ENCODE measurements around the gene MYO9B. TPM values are rescaled to one million over a fixed set of nuclear protein-coding genes. Genes with fewer than 3 reads are reported as not detected.
A peak's percentile ranks its signal among the peaks of the same experiment; 100 is the strongest.

The MYO9B gene
- total RNA-seq, 1 experiment from 2014 or later, result 79.4 TPM

DNA sequence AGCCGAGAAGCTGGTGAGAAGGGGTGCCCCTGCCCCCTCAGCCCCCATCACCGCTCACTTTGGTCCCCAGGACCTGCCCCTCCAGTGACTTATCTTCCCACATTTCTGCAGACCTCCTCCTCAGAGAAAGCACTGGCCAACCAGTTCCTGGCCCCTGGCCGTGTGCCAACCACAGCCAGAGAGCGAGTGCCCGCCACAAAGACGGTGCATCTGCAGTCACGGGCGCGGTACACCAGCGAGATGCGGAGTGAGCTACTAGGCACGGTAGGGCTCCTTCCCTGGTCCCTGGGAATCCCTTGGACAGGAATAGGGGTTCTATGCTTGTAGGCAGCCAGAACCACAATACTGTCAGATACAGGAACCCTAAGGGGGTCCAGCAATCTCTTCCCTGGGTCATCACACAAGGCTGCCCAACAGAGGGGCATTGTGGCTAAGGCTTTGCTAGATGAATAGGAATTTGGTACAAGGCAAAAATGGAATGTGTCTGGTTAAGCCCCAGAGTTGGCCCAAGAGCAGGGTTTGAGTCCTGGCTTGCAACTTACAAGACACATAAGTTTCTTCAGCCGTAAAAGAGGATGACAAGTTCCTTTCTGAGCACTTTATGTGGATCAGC, 140.6 kb downstream of the MYO9B start:
- H3K27me3 ChIP-seq (ENCODE audit: control insufficient read depth, insufficient read depth, low read length), result no peaks in the 10 kb centered on the region
- no peak for TF ChIP-seq POLR2AphosphoS5 (IDR thresholded peaks at IDR 0.05; ENCODE audit: low read depth, low read length)
- TF ChIP-seq SIN3A (IDR thresholded peaks at IDR 0.05; ENCODE audit: borderline replicate concordance, insufficient read depth, low read depth, low read length), result no peak
- TF ChIP-seq, protein P1, sequence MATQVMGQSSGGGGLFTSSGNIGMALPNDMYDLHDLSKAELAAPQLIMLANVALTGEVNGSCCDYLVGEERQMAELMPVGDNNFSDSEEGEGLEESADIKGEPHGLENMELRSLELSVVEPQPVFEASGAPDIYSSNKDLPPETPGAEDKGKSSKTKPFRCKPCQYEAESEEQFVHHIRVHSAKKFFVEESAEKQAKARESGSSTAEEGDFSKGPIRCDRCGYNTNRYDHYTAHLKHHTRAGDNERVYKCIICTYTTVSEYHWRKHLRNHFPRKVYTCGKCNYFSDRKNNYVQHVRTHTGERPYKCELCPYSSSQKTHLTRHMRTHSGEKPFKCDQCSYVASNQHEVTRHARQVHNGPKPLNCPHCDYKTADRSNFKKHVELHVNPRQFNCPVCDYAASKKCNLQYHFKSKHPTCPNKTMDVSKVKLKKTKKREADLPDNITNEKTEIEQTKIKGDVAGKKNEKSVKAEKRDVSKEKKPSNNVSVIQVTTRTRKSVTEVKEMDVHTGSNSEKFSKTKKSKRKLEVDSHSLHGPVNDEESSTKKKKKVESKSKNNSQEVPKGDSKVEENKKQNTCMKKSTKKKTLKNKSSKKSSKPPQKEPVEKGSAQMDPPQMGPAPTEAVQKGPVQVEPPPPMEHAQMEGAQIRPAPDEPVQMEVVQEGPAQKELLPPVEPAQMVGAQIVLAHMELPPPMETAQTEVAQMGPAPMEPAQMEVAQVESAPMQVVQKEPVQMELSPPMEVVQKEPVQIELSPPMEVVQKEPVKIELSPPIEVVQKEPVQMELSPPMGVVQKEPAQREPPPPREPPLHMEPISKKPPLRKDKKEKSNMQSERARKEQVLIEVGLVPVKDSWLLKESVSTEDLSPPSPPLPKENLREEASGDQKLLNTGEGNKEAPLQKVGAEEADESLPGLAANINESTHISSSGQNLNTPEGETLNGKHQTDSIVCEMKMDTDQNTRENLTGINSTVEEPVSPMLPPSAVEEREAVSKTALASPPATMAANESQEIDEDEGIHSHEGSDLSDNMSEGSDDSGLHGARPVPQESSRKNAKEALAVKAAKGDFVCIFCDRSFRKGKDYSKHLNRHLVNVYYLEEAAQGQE (IDR thresholded peaks at IDR 0.05; ENCODE audit: insufficient read depth in 1 of 2, low read depth in 2 of 2, low read length in 1 of 2), result no peak
- TF ChIP-seq CTCF (IDR thresholded peaks at IDR 0.05), result no peak
- TF ChIP-seq TCF7L2 (IDR thresholded peaks at IDR 0.05; ENCODE audit: low read depth, low read length), result no peak
- CTCF ChIA-PET, result no interaction called here
- no peaks in the 10 kb centered on the region; the same call in 1 of the 2 replicates for H3K36me3 ChIP-seq (ENCODE audit: control insufficient read depth, insufficient read depth, low read length)
- DNase-seq (ENCODE audit: low read depth, low spot score) (no peak), ATAC-seq (no peak)
- POLR2A ChIA-PET, result no interaction called here
- H3K27ac ChIP-seq (ENCODE audit: low read length), result peak overlapping the region; percentile 79
- intact Hi-C loops (cut with micrococcal nuclease; ENCODE audit: unreplicated experiment), result no loop called here
- in situ Hi-C loops (cut with HindIII; ENCODE audit: low pct_unique_long_range_greater_than_20kb, low sequenced_read_pairs), result no loop called here
- BruUV-seq (replicated peaks), result TSS peak; percentile 71
- 0 out of 2 replicates have a peak, but pooled peaks cover 5% of the 10 kb centered on the region for H3K4me1 ChIP-seq (ENCODE audit: control insufficient read depth, insufficient read depth, low read length)
- no peaks in the 10 kb centered on the region for H3K9me3 ChIP-seq (ENCODE audit: control insufficient read depth, insufficient read depth, low read depth, low read length)
- H3K4me3 ChIP-seq (ENCODE audit: low read depth in 2 of 2, low read length in 2 of 2), result peak overlapping the region; percentile 49 to 61

GRCh38 chr19:17219286-17219685, 143.7 kb downstream of the MYO9B start:
- CTCF ChIA-PET, result no interaction called here
- POLR2A ChIA-PET, result no interaction called here
- Histone ChIP-seq H3K36me3 (ENCODE audit: control insufficient read depth, insufficient read depth, low read length) (no peaks in the 10 kb centered on the region; the same call in 1 of the 2 replicates), H3K9me3 (ENCODE audit: control insufficient read depth, insufficient read depth, low read depth, low read length) (no peaks in the 10 kb centered on the region), H3K27me3 (ENCODE audit: control insufficient read depth, insufficient read depth, low read length) (no peaks in the 10 kb centered on the region), H3K4me3 (ENCODE audit: low read depth in 2 of 2, low read length in 2 of 2) (no peak overlapping the region), H3K27ac (ENCODE audit: low read length) (no peak overlapping the region), H3K4me1 (ENCODE audit: control insufficient read depth, insufficient read depth, low read length) (0 out of 2 replicates have a peak, but pooled peaks cover 5% of the 10 kb centered on the region)
- no peak for TF ChIP-seq CTCF (IDR thresholded peaks at IDR 0.05)
- no peak for TF ChIP-seq TCF7L2 (IDR thresholded peaks at IDR 0.05; ENCODE audit: low read depth, low read length)
- no peak for TF ChIP-seq POLR2AphosphoS5 (IDR thresholded peaks at IDR 0.05; ENCODE audit: low read depth, low read length)
- BruUV-seq (replicated peaks), result no TSS peak
- ATAC-seq (no peak), DNase-seq (ENCODE audit: low read depth, low spot score) (no peak)
- intact Hi-C loops (cut with micrococcal nuclease; ENCODE audit: unreplicated experiment) (no loop called here), in situ Hi-C loops (cut with HindIII; ENCODE audit: low pct_unique_long_range_greater_than_20kb, low sequenced_read_pairs) (no loop called here)

Measured in Panc1 (cell line).